ENCODE measurements around the gene AGK.

AGK gene

GRCh38 chr7:141551094-141551781, at the start of gene AGK:
AGK (plus strand) TSS chr7:141551410; CDS start chr7:141555467, 4,057 bp downstream.
- DNase-seq (ENCODE audit: low read depth in 1 of 2, low spot score in 1 of 2): peak; percentile 70 to 75

- DNase-seq (ENCODE audit: low read depth in 1 of 2, low spot score in 1 of 2): no peak
Measured at GRCh38 chr7:141501451-141501850, 49.8 kb upstream of the AGK start.

GRCh38 chr7:141511316-141511675, 39.9 kb upstream of the AGK start:
- DNase-seq (ENCODE audit: low read depth in 1 of 2, low spot score in 1 of 2): no peak

GRCh38 chr7:141511676-141512396, 39.4 kb upstream of the AGK start:
- DNase-seq (ENCODE audit: low read depth in 1 of 2, low spot score in 1 of 2): no peak

GRCh38 chr7:141512597-141512996, 38.6 kb upstream of the AGK start:
- no peak for DNase-seq (ENCODE audit: low read depth in 1 of 2, low spot score in 1 of 2)

GRCh38 chr7:141513720-141514119, 37.5 kb upstream of the AGK start:
- no peak for DNase-seq (ENCODE audit: low read depth in 1 of 2, low spot score in 1 of 2)

- no peak for DNase-seq (ENCODE audit: low read depth in 1 of 2, low spot score in 1 of 2)
Measured at GRCh38 chr7:141515941-141516340, 35.3 kb upstream of the AGK start.

- no peak for DNase-seq (ENCODE audit: low read depth in 1 of 2, low spot score in 1 of 2)
Measured at GRCh38 chr7:141519623-141520022, 31.6 kb upstream of the AGK start.

- DNase-seq (ENCODE audit: low read depth in 1 of 2, low spot score in 1 of 2): no peak
Measured at GRCh38 chr7:141522657-141523342, 28.4 kb upstream of the AGK start.

GRCh38 chr7:141525973-141526514, 25.2 kb upstream of the AGK start:
- DNase-seq (ENCODE audit: low read depth in 1 of 2, low spot score in 1 of 2): no peak

GRCh38 chr7:141527076-141527475, 24.1 kb upstream of the AGK start:
- DNase-seq (ENCODE audit: low read depth in 1 of 2, low spot score in 1 of 2): no peak

GRCh38 chr7:141528399-141528798, 22.8 kb upstream of the AGK start:
- no peak for DNase-seq (ENCODE audit: low read depth in 1 of 2, low spot score in 1 of 2)

GRCh38 chr7:141533149-141533949, 17.9 kb upstream of the AGK start:
- peak; percentile 32 to 48 for DNase-seq (ENCODE audit: low read depth in 1 of 2, low spot score in 1 of 2)

GRCh38 chr7:141534757-141535737, 16.2 kb upstream of the AGK start:
- no peak for DNase-seq (ENCODE audit: low read depth in 1 of 2, low spot score in 1 of 2)

- DNase-seq (ENCODE audit: low read depth in 1 of 2, low spot score in 1 of 2): no peak
Measured at GRCh38 chr7:141537906-141538305, 13.3 kb upstream of the AGK start.

- DNase-seq (ENCODE audit: low read depth in 1 of 2, low spot score in 1 of 2): no peak
Measured at GRCh38 chr7:141541375-141541774, 9.8 kb upstream of the AGK start.

GRCh38 chr7:141544831-141545230, 6.4 kb upstream of the AGK start:
- DNase-seq (ENCODE audit: low read depth in 1 of 2, low spot score in 1 of 2): no peak

- DNase-seq (ENCODE audit: low read depth in 1 of 2, low spot score in 1 of 2): no peak
Measured at GRCh38 chr7:141549582-141549981, 1.6 kb upstream of the AGK start.

GRCh38 chr7:141550386-141551093, 670 bp upstream of the AGK start:
- no peak for DNase-seq (ENCODE audit: low read depth in 1 of 2, low spot score in 1 of 2)
